D341Med (cell line): ENCODE measurements around the gene CXorf38.

Experiments
- DNase-seq: peaks from one replicate; pipeline ENCODE4 v3.0.0; 2012; ENCODE audit warnings: low spot score

The CXorf38 gene, protein sequence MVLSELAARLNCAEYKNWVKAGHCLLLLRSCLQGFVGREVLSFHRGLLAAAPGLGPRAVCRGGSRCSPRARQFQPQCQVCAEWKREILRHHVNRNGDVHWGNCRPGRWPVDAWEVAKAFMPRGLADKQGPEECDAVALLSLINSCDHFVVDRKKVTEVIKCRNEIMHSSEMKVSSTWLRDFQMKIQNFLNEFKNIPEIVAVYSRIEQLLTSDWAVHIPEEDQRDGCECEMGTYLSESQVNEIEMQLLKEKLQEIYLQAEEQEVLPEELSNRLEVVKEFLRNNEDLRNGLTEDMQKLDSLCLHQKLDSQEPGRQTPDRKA

GRCh38 chrX:40647307-40648197 is at the start of gene CXorf38:
TSS of gene CXorf38 (minus strand) at chrX:40647561. CDS start at chrX:40647520, 41 bp downstream.
- peak; percentile 96 for DNase-seq

DNA sequence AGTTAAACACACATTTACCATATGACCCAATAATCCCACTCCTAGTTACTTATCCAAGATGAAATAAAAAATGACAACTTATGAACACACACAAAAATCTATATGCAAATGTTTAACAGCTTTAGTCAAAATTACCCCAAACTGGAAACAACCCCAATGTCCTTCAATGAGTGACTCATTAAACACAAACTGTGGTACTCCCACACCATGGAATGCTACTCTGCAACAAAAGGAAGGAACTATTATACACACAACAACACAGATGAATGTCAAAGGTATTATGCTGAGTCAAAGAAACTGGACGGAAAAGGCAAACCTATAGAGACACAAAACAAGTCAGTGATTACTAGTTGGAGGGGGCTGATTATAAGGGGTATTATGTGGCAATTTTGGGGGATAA is 47.4 kb upstream of the CXorf38 start:
- DNase-seq, result no peak

DNA sequence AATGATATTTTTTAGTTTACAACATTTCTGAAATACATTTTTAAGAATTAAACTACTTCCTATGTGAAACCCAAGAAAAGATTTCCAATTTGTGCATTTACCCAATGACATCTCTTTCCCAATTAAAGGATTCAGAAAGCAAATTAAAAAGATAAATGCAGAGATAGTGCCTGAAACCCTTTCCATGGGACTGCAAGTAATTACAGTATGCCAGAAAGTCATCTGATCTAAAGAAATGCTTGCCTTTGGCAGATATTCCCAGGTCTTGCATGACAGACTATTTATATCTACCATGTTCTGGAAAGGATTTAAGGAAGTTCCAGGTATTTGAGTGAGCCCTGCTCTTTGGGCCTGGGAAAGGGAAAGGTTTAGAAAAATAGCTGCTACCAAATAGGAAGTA is 41.6 kb upstream of the CXorf38 start:
- no peak for DNase-seq

- no peak for DNase-seq
These were observed 39.8 kb upstream of the CXorf38 start for GRCh38 chrX:40687169-40687568.

DNA sequence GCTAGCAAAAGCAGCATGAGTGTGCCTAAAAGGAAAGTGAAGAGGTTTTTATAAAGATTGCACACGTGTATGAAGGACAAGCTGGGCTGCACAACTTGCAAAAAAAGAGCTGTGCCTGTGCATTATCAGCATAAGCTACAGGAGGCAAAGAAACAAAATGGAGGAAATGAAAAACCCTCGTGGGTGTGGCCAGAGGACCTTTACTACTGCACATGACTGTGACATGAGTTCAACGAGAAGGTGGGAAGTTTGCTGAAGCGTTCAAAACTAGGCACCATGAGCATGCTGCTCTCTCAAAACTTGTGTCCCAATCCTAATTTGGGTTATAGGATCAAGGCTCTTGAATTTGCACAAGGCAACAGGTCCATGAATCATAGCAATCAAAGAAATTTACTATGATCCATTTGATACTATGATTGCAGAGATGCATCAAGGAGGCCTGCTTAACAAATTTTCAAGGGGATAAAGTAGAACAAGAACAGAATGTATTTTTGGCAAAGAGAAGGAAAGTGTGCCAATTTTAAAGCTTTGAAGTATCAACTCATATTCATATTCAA is 38.1 kb upstream of the CXorf38 start:
- DNase-seq, result no peak

GRCh38 chrX:40684092-40684491 is 36.7 kb upstream of the CXorf38 start:
- DNase-seq, result no peak

- DNase-seq, result no peak
These were observed 35.9 kb upstream of the CXorf38 start for GRCh38 chrX:40683245-40683644.

DNA sequence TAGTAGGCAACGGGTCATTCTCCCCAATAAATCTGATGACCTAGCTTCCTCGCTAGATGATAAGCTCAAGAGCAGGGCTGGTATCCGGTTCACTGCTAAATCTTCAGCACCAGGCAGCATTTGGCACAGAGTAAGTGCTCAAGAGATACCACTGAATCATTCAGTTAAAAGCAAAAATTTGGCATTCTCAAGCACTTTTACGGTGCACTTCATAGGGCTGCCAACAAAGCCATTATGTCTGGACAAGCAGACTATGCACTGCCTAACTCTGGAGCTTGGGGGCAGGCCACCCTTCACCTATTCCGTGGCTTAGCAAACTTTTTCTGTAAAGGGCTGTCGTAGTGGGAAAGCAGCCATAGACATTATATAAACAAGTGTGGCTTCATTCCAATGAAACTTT is 23.8 kb upstream of the CXorf38 start:
- no peak for DNase-seq

DNA sequence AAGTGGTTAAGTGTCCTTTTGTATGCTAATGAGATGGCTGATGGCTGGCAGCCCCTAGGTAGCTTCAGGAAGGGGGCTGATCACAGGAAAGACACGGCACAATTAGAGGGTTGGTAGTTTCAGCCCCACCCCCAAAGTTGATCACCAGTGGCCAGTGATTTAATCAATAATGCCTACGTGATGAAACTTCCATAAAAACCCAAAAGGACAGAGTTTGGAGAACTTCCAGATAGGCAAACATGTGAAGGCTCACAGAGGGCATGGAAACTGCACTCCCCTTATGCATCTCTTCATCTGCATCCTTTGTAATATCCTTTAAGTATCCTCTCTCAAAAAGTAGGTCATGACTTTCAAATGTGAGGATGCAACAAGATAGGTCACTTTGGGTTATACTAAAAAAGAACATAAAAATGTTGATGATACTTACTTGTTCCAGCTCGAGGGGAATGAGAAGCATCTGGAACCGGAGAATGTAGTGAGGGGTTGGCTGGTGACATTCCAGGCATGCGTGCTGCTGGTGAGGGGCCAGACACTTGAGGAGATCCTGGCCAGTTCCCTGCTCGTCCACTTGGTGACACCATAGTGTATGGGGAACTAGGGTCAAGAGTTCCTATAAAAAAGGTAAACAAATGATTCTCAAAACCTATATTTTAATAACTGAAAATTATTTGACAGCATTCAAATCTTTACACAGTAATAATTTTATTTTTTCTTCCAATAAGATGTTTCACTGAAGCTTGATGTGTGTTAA is 16.7 kb upstream of the CXorf38 start:
- no peak for DNase-seq

DNA sequence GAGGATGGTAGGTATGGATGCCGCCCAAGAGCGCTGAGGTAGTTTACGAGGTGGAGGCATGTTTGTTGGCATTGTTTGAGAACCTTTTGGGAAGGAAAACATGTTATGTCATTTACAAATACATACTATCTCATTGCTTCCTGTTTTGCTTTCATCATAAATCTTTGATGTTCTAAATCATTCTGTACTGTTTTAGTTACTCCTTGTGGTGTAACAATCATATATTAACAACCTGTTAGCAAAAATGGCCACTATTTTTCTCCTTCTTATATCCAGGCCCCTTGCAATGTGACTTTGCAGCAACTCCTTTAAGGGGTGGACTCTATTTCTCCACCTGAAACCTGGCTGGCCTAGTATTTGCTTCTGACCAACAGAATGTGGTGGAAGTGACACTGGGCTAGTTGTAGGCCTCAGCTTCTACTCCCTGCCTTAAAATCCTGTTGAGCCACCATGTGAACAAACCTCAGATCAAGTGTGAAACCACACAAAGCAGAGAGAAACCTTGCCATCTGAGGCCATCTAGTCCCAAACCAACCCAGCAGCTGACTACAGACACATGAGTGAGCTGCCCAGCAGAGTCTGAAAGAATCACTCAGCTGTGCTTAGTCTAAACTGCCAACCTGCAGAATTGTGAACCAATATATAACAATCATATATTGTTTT is 15.8 kb upstream of the CXorf38 start:
- no peak for DNase-seq

GRCh38 chrX:40661489-40661888 is 14.1 kb upstream of the CXorf38 start:
- no peak for DNase-seq

GRCh38 chrX:40660381-40660780 is 13.0 kb upstream of the CXorf38 start:
- DNase-seq, result no peak

GRCh38 chrX:40653535-40653934 is 6.2 kb upstream of the CXorf38 start:
- DNase-seq, result no peak

GRCh38 chrX:40652664-40653063 is 5.3 kb upstream of the CXorf38 start:
- DNase-seq, result no peak

GRCh38 chrX:40651620-40652223 is 4.4 kb upstream of the CXorf38 start:
- DNase-seq, result peak; percentile 33

GRCh38 chrX:40646489-40647306 is 663 bp downstream of the CXorf38 start:
- no peak for DNase-seq

- DNase-seq, result no peak
These were observed 2.5 kb downstream of the CXorf38 start for GRCh38 chrX:40644821-40645358.

GRCh38 chrX:40644176-40644575 is 3.2 kb downstream of the CXorf38 start:
- DNase-seq, result no peak

DNA sequence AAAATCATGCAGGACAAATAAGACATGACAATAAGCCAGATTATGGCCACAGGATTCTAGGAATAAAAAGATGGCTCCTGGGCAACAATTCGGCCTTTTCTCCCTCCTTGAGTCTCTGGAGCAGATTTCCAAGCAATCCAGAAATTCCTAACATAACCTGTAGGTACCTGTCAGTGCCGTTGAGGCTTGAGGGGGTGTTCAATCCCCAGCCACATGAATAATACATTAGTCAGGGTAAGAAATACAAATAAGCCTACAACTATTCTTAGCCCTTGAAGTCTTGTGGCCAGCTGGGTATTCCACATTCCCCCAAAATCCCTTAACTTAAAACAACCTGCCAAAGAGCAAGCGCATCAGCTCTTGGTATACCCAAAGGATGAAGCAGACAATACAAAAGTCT is 9.7 kb downstream of the CXorf38 start:
- no peak for DNase-seq

GRCh38 chrX:40632199-40632598 is 15.2 kb downstream of the CXorf38 start:
- DNase-seq, result no peak
